ENCODE measurements around the gene KTN1.

KTN1 gene, protein sequence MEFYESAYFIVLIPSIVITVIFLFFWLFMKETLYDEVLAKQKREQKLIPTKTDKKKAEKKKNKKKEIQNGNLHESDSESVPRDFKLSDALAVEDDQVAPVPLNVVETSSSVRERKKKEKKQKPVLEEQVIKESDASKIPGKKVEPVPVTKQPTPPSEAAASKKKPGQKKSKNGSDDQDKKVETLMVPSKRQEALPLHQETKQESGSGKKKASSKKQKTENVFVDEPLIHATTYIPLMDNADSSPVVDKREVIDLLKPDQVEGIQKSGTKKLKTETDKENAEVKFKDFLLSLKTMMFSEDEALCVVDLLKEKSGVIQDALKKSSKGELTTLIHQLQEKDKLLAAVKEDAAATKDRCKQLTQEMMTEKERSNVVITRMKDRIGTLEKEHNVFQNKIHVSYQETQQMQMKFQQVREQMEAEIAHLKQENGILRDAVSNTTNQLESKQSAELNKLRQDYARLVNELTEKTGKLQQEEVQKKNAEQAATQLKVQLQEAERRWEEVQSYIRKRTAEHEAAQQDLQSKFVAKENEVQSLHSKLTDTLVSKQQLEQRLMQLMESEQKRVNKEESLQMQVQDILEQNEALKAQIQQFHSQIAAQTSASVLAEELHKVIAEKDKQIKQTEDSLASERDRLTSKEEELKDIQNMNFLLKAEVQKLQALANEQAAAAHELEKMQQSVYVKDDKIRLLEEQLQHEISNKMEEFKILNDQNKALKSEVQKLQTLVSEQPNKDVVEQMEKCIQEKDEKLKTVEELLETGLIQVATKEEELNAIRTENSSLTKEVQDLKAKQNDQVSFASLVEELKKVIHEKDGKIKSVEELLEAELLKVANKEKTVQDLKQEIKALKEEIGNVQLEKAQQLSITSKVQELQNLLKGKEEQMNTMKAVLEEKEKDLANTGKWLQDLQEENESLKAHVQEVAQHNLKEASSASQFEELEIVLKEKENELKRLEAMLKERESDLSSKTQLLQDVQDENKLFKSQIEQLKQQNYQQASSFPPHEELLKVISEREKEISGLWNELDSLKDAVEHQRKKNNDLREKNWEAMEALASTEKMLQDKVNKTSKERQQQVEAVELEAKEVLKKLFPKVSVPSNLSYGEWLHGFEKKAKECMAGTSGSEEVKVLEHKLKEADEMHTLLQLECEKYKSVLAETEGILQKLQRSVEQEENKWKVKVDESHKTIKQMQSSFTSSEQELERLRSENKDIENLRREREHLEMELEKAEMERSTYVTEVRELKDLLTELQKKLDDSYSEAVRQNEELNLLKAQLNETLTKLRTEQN (N-terminal part only)

DNA sequence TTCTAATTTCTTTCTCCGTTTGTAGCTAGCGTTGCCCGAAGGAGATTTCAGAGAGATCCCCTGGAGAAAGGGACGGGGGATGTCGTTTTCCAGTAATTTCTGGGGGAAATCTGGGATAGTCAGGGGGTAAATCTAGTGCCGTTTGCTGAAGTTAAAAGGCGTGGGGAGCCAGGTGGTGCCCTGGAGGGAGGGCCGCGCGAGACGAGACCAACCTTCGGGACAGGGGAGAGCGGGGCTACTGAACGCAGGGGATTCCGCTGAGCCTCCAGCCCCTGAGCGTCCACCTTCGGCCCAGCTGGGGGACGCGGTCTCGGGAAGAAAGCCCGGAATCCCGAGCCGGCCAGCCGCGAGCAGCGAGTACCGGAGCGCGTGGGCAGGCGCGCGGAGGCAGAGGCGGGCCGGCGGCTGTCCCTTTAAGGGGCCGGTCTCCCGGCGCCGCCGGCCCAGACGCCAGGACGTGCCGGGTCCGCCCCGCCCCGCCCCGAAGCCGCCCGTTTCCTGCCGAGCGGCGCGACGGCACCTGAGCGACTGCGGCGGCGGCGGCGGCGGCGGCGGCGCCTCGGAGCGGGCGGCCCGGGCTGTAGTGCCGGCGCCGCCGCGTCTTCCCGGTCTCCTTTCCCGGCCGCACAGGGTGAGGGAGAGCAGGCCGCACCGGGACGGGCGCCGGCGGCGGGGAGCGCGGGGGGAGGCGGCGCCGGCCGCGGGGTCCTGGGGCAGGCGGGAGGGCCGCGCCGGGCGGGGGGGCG is at the start of gene KTN1:
KTN1 (plus strand) TSS at position 484 of the 746 bp plus-strand sequence. CDS start 31,842 bp downstream, outside the sequence.
- peak; percentile 80 for DNase-seq (ENCODE audit: low spot score)

DNA sequence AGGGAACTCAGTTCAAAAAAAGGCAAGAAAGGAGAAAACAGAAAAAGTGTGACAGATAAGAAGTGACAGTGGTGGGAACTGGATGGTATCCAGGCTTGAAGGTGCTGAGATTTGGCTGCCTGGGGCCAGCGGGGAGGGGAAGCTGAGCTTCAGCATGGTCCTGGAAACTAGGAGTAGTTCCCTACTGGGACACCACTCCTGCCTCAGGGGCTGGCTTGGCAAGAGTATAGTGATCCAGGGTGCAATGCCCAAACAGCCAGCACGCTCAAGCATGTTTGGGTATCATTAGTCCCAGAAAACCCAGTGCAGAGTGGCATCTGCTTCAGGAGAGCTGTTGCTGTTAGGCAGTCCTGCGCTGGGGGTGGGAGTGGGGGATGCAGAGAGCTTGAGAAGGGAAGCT is 49.5 kb upstream of the KTN1 start:
- no peak for DNase-seq (ENCODE audit: low spot score)

DNA sequence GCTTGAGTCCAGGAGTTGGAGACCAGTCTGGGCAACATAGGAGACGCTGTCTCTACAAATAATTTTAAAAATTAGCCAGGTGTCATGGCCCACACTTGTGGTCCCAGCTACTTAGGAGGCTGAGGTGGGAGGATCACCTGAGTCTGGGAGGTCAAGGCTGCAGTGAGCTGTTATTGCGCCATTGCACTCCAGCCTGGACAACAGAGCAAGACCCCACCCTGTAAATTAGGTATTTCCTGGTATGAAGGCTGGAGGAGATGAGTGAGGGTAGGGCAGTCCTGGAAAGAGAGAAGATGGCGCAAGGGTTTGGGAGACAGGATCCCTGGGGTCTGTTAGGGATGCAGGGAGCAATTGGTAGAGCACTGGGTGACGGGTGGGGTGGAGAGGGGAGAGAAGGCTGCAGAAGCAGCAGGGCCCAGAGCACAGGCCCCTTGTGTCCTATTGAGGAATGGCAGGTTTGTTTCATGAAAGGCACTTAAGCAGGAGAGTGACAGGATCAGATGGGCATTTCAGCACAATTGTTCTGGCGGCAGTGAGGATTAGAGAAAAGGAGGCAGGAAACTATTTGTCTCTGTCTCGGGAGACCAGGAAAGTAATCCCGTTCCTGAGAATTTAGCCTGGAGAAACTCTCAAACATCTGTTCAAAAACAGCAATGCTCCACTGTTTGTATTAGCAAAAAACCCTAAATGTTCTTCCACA is 47.2 kb upstream of the KTN1 start:
- no peak for DNase-seq (ENCODE audit: low spot score)

DNA sequence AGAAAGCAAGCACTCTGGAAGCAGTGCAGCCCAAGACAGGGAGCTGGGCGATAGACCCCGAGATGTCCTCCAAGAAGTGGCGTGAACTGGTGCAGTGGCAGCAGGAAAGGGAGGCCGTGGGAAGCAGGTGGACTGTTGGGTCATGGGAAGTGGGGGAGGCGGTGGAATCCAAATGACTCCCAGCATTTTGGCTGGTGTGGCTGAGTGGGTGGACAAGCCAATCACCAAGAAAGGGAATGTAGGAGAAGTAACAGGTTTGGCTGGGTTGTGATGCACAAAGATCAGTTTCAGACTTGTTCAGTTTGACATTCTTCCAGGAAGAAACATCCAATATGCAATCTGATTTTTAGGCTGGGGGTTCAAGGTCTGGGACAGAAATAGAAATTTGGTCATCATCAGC is 46.0 kb upstream of the KTN1 start:
- no peak for DNase-seq (ENCODE audit: low spot score)

DNA sequence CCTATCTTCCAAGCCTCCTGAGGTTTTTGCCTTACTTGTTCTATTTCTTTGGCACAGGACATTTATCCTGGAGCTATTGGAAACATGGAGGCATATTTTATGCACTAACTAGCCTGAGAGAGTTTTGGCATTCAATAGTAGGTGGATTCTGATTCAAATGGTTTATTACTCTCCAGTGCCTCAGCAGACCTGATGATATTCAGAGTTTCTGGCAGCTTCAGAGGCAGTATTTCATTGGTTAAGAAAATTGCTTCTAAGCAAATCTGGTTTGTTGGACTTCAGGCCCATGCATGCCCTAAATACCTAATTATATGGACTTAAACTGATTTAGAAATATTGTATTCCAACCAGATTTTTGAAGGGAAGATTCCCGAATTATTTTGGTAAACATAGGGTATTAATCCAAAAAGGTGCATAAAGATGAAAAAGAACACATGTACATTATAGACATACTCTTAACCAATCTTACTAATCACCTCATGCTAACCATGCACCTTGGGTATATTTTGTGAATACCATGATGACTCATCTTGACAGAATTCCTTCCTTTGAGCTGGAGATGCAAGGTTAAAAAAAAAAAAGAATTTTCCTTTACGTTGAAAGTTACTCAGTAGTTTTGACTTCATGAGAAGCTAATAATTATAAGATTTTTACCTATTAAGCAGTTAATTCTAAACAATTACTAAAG is 44.3 kb upstream of the KTN1 start:
- no peak for DNase-seq (ENCODE audit: low spot score)

DNA sequence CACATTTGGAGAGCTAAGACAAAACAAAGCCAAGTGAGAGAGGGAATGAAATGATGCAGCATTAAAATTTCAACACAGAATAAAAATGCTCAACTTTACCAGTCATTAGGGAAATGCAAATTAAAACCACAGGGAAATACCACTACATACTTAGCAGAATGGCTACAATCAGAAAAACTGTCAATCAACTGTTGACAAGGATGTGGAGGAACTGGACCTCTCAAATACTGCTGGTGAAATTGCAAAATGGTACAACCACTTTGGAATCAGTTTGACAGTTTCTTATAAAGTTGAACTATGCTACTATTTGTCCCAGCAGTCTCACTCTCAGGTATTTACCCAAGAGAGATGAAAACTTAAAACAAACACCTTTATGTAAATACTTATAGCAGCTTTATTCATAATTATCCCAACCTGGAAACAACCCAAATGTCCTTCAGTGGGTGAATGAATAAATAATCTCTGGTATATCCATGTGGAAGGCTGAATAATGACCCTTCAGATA is 43.8 kb upstream of the KTN1 start:
- no peak for DNase-seq (ENCODE audit: low spot score)

DNA sequence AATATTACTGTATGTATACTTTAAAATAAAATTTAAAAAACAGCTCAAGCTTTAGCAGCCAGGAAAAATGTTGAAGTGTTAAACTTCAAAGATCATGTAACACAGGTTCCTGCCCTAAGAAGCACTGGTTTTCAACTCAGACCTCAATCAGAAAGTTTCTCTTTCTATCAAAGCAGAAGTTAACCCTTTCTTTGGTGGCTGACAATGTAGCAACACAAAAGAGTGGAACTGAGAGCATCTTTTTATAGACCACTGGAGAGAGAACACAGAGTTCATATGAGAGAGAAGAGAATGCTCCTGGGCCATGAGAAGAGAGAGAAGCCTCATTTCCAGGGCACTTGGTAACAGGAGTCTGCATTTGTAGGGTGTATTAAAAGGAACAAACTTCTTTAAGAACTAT is 42.2 kb upstream of the KTN1 start:
- no peak for DNase-seq (ENCODE audit: low spot score)

DNA sequence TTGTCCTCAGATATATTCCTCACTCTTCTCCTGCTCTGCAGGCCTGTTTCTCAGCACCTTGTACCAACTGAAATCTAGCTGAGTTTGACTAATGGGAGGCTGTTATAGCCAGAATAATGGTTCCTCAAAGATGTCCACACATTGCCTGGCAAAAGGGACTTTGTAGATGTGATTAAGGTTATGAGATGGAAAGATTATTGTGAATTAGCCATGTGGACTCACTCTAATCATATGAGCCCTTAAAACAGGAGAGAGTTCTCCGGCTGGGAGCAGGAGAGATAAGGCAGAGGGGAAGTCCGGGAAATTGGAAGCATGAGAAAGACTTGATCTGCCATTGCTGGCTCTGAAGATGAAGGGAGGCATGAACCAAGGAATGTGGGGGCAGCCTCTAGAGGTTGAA is 40.0 kb upstream of the KTN1 start:
- no peak for DNase-seq (ENCODE audit: low spot score)

DNA sequence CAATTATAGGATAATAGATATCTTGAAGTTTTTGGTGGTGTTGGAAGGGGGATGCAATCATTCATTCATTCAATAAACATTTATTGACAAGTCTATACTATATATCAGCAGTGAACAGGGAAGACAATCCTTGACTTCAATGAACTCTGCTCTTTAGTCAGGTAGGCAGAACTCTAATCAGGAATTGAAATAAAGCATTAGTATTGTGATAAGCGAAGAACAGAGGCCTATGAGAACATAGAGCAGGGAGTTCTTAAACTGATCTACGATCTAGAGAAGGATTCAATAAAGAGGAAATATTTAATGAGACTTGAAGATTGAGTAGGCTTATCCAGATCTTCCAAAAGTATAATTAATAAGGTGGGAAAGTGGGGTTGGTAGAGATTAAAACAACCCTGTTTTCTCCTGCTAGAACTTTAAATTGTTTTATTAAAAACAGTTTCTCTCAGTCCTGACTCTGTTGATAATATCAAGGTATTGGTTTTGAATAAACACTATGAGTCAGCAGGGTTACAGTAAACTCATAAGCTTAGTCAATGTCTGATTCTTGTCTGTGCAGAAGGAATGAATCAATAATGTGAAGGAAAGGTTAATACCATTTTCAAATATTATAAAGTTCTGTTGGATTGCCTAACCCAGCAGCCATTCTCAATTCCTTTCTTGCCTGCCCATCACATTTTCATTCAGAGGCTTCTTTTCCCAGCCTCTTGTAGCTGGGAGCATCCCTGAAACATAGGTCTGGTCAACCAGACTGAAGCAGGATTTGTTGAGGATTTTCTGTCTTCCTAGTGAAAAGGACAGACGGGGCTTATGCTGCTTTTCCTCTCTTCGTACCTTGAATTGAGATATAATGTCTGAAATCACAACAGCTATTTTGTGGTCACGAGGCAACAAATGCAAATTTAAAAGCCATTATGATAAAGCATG is 38.9 kb upstream of the KTN1 start:
- DNase-seq (ENCODE audit: low spot score), result no peak

DNA sequence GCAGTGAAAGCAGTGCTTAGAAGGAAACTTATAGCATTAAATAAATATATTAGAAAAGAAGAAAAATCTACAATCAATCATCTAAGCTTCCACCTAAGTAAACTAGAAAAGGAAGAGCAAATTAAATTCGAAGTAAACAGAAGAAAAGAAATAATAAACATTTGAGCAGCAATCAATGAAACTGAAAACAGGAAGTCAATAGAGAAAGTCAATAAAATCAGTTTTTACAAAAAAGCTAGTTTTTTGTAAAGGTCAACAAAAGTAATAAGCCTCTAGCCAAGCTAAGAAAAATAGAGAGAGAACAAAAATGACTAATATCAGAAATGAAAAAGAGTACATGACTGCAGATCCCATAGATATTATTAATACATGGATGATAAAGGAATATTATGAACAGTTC is 34.2 kb upstream of the KTN1 start:
- DNase-seq (ENCODE audit: low spot score), result no peak

DNA sequence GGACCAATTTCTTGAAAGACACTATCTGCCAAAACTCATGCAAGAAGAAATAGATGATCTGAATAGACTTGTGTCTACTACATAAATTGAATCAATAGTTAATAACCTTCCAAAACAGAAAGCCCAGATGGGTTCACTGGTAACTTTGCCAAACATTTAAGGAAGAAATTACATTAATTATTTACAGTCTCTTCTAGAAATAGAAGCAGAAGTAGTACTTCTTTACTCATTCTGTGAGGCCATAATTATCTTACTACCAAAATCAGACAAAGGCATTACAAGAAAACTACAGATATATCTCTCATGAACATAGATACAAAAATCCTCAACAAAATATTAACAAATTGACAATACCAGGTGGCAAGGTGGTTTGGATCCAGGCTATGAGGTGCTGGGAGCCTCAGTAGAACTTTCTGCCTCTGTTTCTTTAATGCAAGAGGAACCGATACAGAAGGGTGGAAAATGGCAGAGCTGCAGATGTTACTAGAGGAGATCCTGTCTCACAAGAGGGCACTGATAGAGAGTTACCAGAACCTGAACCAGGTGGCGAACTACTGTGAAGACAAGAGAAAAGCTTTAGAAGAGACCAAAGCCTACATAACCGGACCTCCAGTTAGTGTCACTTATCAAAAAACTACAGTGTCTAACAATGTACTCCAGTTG is 33.7 kb upstream of the KTN1 start:
- no peak for DNase-seq (ENCODE audit: low spot score)

DNA sequence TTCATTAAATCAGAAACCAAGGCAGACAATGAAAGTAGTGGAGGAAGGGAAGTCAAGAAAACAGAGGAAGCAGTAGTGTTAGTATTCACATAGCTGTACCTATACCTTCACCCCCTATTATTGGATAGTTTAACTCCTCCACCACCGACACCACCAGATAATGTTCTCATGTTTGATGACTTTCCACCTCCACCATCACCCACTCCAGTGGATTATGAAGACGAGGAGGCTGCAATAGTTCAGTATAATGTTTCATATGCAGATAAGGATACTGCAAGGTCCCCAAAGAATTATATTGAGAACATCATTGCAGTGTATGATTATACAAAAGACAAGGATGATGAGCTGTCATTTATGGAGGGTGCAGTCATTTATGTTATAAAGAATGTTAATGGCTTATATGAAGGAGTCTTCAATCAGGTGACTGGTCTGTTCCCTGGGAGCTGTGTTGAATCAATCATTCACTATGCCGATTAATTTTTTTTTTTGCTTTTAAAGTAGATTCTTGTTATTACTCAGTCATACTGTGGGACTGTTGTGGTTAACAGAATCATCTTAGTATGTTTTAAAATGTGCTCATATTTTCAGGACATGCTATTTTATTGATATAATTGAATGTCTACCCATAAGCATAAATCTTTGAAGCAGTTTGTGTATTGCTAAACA is 32.2 kb upstream of the KTN1 start:
- no peak for DNase-seq (ENCODE audit: low spot score)

DNA sequence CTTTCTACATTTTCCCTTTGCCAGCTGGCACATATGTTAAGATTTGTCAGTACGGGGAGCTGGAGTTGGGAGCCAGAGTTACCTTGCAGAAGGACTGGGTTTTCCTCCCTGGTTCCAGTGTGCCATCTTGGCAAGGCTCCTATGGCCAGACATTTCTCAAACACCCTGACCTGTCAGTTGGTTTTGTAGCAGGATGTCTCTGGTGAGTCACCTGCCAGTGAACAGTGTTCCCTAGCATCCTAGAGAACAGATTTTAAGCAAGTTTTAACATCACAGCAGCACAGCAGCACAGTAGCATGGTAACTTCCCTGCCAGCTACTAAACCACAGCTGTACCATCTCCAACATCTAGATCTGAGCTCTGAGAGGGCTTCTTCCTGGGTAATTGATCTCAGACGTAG is 26.2 kb upstream of the KTN1 start:
- DNase-seq (ENCODE audit: low spot score), result no peak

DNA sequence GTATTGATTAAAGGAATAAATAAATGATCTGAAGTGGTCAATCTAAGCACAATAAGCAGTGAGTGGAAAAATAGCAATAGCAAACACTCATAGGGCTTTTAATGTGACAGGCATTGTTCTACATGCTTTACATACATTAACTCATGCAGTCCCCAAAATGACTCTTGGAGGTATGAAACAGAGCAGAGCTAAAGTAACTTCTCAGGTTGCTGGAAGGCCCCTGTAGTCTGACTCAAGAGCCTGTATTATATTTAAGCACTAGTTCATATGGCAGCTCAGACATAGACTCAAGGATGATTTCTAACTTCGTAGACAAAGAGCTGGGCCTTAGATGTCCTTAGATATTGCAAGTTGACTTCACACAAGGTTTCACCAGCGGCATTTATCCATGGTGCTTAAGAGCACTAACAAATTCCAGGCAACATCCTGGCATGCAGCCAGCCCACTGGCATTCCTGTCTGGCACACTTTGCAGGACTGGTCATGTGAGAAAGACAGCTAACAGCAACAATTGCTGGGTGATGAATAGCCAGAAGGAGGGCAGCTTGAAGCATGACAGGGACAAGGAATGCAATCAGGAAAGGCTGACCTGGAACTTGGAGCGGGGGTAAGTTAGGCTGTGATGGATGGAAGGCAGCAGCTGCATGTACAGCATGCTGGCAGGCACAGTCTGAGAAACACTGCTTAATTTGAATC is 22.9 kb upstream of the KTN1 start:
- no peak for DNase-seq (ENCODE audit: low spot score)

DNA sequence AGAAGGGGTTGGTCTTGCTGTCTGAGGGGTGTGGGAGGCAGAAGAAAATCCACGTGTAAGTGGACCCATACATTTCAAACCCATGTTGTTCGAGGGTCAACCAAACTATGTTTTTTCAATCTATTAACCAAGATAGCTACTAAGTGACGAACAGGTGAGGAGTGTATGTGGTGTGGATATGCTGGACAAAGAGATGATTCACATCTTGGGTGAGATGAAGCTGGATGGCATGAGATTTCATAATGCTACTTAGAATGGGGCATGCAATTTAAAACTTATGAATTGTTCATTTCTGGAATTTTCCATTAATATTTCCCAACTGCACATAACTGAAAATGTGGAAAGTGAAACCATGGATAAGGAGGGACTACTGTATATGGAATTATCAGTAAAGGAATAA is 17.9 kb upstream of the KTN1 start:
- no peak for DNase-seq (ENCODE audit: low spot score)

DNA sequence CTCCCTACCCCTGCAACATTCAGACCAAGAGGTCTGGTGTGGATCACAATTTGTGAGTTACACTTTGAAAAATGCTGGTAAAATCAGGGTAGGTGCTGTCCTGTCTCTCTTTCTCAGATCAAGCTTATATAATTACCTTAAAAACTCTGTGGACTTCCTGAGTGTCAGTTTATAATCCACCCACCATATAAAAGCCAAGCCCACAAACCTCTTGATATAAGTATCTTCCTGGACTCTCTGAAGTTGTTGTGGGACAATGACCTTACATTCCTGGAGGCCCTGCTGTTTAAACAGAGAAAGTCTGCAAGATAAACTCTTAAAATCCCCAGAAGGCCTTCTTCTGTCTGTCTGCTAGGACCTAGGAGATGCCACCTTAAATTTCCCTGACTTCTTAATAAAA is 11.4 kb upstream of the KTN1 start:
- DNase-seq (ENCODE audit: low spot score), result no peak

DNA sequence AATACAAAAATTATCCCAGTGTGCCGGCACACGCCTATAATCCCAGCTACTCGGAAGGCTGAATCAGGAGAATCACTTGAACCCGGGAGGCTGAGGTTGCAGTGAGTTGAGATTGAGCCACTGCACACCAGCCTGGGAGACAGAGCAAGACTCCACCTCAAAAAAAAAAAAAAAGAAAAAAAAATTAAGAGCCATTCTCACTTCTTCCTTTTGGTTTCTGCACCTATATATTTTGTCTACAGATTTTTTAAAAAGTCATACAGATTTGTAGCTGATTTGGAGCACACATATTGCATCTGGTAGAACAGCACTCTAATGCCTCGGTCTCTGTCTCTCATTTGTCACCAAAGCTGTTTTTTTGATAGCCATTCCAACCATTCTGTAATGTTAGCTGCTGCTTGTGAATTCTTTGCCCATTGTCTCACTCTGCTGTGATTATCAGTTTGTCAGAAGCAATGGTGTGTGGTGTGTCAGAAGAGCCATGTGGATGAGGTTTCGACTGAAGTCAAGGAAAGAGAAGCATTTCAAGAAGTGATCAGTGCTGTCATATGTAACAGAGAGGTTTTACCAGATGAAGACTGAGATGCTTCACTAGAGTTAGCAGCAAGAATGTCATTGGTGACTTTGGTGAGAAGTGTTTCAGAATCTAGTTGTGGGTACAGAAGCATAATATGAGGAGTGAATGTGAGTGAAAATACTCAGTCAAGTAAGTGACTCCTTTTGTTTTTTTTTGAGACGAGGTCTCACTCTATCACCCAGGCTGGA is 8.7 kb upstream of the KTN1 start:
- DNase-seq (ENCODE audit: low spot score), result no peak
